H1 (cell line): ENCODE data around the gene LEPR. TPM values are rescaled to one million over a fixed set of nuclear protein-coding genes. Genes with fewer than 3 reads are reported as not detected.
A peak's percentile ranks its signal among the peaks of the same experiment; 100 is the strongest.

Source experiments
- CTCF ChIA-PET: fragments of 300-600 bp; sonication (Branson Sonifier 250); formaldehyde crosslinking; loops from one replicate; lab custom pipeline; 2021; ENCODE audit not compliant: partially characterized antibody; lab: Charles Lee
- POLR2A ChIA-PET: fragments of 300-600 bp; sonication (Branson Sonifier 250); formaldehyde crosslinking; loops from one replicate; lab custom pipeline; 2021; ENCODE audit warnings: inconsistent platforms; ENCODE audit not compliant: partially characterized antibody; lab: Charles Lee
- DNase-seq, 2 experiments: peaks; one replicate each; pipeline versions ENCODE4 v3.0.0 to v3.0.0-alpha.2; 2010 to 2022; ENCODE audit warnings: low spot score in 2 of 2, low read depth in 1 of 2, mixed read lengths in 1 of 2
- FAIRE-seq: peaks from 2 replicates; lab custom pipeline; 2011; peaks lifted over from hg19 to GRCh38; lab: Jason Lieb, UNC
- H2AFZ ChIP-seq: 2 replicates; pipeline ENCODE4 v1.8.1; 2012; ENCODE audit warnings: low read length, inconsistent platforms
- H2AK5ac ChIP-seq: 2 replicates; pipeline ENCODE4 v1.6.1; 2013; ENCODE audit warnings: low read depth, low read length
- H2BK120ac ChIP-seq: replicated peaks from 2 replicates; pipeline ENCODE3; 2013; ENCODE audit warnings: low read depth, low read length, inconsistent platforms
- H2BK12ac ChIP-seq: 2 replicates; pipeline ENCODE4 v1.6.1; 2013; ENCODE audit warnings: low read depth, low read length
- H2BK15ac ChIP-seq: 2 replicates; pipeline ENCODE4 v1.6.1; 2013; ENCODE audit warnings: low read length
- H2BK20ac ChIP-seq: 2 replicates; pipeline ENCODE4 v1.6.1; 2013; ENCODE audit warnings: low read length
- H2BK5ac ChIP-seq: 2 replicates; pipeline ENCODE4 v1.6.1; 2013; ENCODE audit warnings: low read depth, low read length
- H3K14ac ChIP-seq: 2 replicates; pipeline ENCODE4 v1.6.1; 2013; ENCODE audit warnings: inconsistent platforms; ENCODE audit not compliant: insufficient read length
- H3K18ac ChIP-seq: 2 replicates; pipeline ENCODE4 v1.6.1; 2013; ENCODE audit warnings: low read length; ENCODE audit errors: extremely low read depth
- H3K23ac ChIP-seq: 2 replicates; pipeline ENCODE4 v1.6.1; 2013; ENCODE audit warnings: inconsistent platforms; ENCODE audit not compliant: insufficient read length
- H3K23me2 ChIP-seq: 2 replicates; pipeline ENCODE4 v1.6.1; 2013; ENCODE audit warnings: low read depth, low read length
- H3K27ac ChIP-seq: 2 replicates; pipeline ENCODE4 v1.6.1; 2011; ENCODE audit warnings: low read depth, low read length, inconsistent platforms
- H3K27me3 ChIP-seq, 4 experiments: replicated peaks in 1 of 4; 1 replicate in 1 of 4; 2 replicates in 3 of 4; pipeline versions ENCODE4 v1.6.1 to v1.8.1; 2011 to 2013; ENCODE audit warnings: low read length in 3 of 4, mild to moderate bottlenecking in 3 of 4, inconsistent platforms in 2 of 4, mixed read lengths in 2 of 4, moderate library complexity in 1 of 4; ENCODE audit not compliant: control insufficient read depth in 3 of 4, insufficient read depth in 3 of 4; ENCODE audit errors: extremely low read depth in 1 of 4
- H3K36me3 ChIP-seq, 4 experiments: 2 replicates each; pipeline versions ENCODE4 v1.6.1 to v1.8.1; 2011 to 2013; ENCODE audit warnings: mild to moderate bottlenecking in 4 of 4, low read length in 3 of 4, moderate library complexity in 2 of 4, control low read depth in 1 of 4, inconsistent platforms in 1 of 4; ENCODE audit not compliant: insufficient read depth in 4 of 4, control insufficient read depth in 2 of 4
- H3K4ac ChIP-seq: replicated peaks from 2 replicates; pipeline ENCODE3; 2013; ENCODE audit warnings: low read length, low read depth, mixed read lengths, inconsistent platforms; ENCODE audit not compliant: insufficient read length
- H3K4me1 ChIP-seq, 4 experiments: replicated peaks in 1 of 4; 1 replicate in 1 of 4; 2 replicates in 3 of 4; pipeline versions ENCODE4 v1.6.1 to v1.8.1; 2011 to 2013; ENCODE audit warnings: low read length in 3 of 4, inconsistent platforms in 2 of 4, mixed read lengths in 1 of 4; ENCODE audit not compliant: insufficient read depth in 4 of 4, control insufficient read depth in 3 of 4
- H3K4me2 ChIP-seq, 2 experiments: 2 replicates each; pipeline versions ENCODE4 v1.6.1 to v1.8.1; 2011 to 2013; ENCODE audit warnings: low read depth in 2 of 2, low read length in 2 of 2, control low read depth in 1 of 2, inconsistent platforms in 1 of 2, mild to moderate bottlenecking in 1 of 2; ENCODE audit not compliant: insufficient read depth in 1 of 2
- H3K4me3 ChIP-seq, 4 experiments: fragments of 200-600, 300-600 bp in 1 of 4; sonication (generic), shearing (Covaris generic), sonication (Bioruptor Twin) in 1 of 4; 2 replicates each; pipeline versions ENCODE4 v1.5.1 to v1.8.1; 2011 to 2016; ENCODE audit warnings: low read length in 4 of 4, low read depth in 3 of 4, control low read depth in 2 of 4, inconsistent platforms in 2 of 4, mild to moderate bottlenecking in 2 of 4, mixed read lengths in 1 of 4, moderate library complexity in 1 of 4; ENCODE audit not compliant: insufficient read depth in 2 of 4; ENCODE audit errors: extremely low read depth in 1 of 4
- H3K56ac ChIP-seq: replicated peaks from 2 replicates; pipeline ENCODE3; 2013; ENCODE audit warnings: low read depth, mild to moderate bottlenecking, mixed read lengths, low read length, inconsistent platforms; ENCODE audit not compliant: insufficient read length
- H3K79me1 ChIP-seq: 2 replicates; pipeline ENCODE4 v1.6.1; 2013; ENCODE audit warnings: low read depth, low read length, control low read depth
- H3K79me2 ChIP-seq, 2 experiments: 2 replicates each; pipeline versions ENCODE4 v1.6.1 to v1.8.1; 2012 to 2013; ENCODE audit warnings: low read length in 2 of 2, mild to moderate bottlenecking in 2 of 2, inconsistent platforms in 1 of 2; ENCODE audit not compliant: insufficient read depth in 2 of 2, control insufficient read depth in 1 of 2
- H3K9ac ChIP-seq, 4 experiments: replicated peaks in 1 of 4; 1 replicate in 1 of 4; 2 replicates in 3 of 4; pipeline versions ENCODE4 v1.6.1 to v1.8.1; 2011 to 2013; ENCODE audit warnings: low read depth in 3 of 4, low read length in 3 of 4, control low read depth in 2 of 4, mild to moderate bottlenecking in 2 of 4, moderate library complexity in 2 of 4, inconsistent platforms in 1 of 4; ENCODE audit errors: extremely low read depth in 1 of 4
- H3K9me3 ChIP-seq, 2 experiments: 2 replicates each; pipeline versions ENCODE4 v1.6.1 to v1.8.1; 2012 to 2013; ENCODE audit warnings: mild to moderate bottlenecking in 2 of 2, moderate library complexity in 2 of 2, control low read depth in 1 of 2, inconsistent platforms in 1 of 2, low read depth in 1 of 2, low read length in 1 of 2, mixed read lengths in 1 of 2; ENCODE audit not compliant: insufficient read depth in 2 of 2
- H4K20me1 ChIP-seq, 2 experiments: replicated peaks in 1 of 2; 2 replicates each; pipeline versions ENCODE3 to v1.8.1; 2011 to 2013; ENCODE audit warnings: inconsistent platforms in 2 of 2, low read length in 2 of 2, mild to moderate bottlenecking in 1 of 2; ENCODE audit not compliant: insufficient read depth in 2 of 2, control insufficient read depth in 1 of 2
- H4K5ac ChIP-seq: 2 replicates; pipeline ENCODE4 v1.6.1; 2013; ENCODE audit warnings: low read length, low read depth, mixed read lengths, inconsistent platforms; ENCODE audit not compliant: insufficient read length
- H4K8ac ChIP-seq: 2 replicates; pipeline ENCODE4 v1.8.0; 2013; ENCODE audit warnings: mild to moderate bottlenecking, moderate library complexity, low read length, inconsistent platforms; ENCODE audit not compliant: insufficient read depth; ENCODE audit errors: extremely low read depth
- H4K91ac ChIP-seq: replicated peaks from 2 replicates; pipeline ENCODE3; 2013; ENCODE audit warnings: low read length, mixed read lengths, inconsistent platforms; ENCODE audit not compliant: insufficient read length
- BACH1 ChIP-seq: IDR thresholded peaks from 2 replicates; pipeline ENCODE4 v1.6.1; 2012; ENCODE audit warnings: low read length, improper control_type of control experiment
- CTBP2 ChIP-seq: IDR thresholded peaks from 2 replicates; pipeline ENCODE4 v1.7.0; 2011; ENCODE audit warnings: borderline replicate concordance, mild to moderate bottlenecking, moderate library complexity, mixed read lengths, low read length; ENCODE audit not compliant: insufficient read depth, insufficient read length
- EP300 ChIP-seq, 2 experiments: IDR thresholded peaks; 1 replicate in 1 of 2; 2 replicates in 1 of 2; pipeline ENCODE4 v1.6.1; 2011 to 2012; ENCODE audit warnings: low read depth in 2 of 2, low read length in 2 of 2, mild to moderate bottlenecking in 2 of 2, borderline replicate concordance in 1 of 2, inconsistent platforms in 1 of 2, moderate library complexity in 1 of 2
- JUND ChIP-seq: IDR thresholded peaks from 2 replicates; pipeline ENCODE4 v1.6.1; 2011; ENCODE audit warnings: mild to moderate bottlenecking, improper control_type of control experiment, low read length
- MAFK ChIP-seq: IDR thresholded peaks from 2 replicates; pipeline ENCODE4 v1.6.1; 2012; ENCODE audit warnings: low read depth, mild to moderate bottlenecking, improper control_type of control experiment, low read length
- POLR2AphosphoS5 ChIP-seq: IDR thresholded peaks from 2 replicates; pipeline ENCODE4 v1.6.1; 2011; ENCODE audit warnings: low read depth, low read length
- SAP30 ChIP-seq: fragments of 300-600 bp; sonication (generic); IDR thresholded peaks from 2 replicates; pipeline ENCODE4 v1.7.1; 2012; ENCODE audit warnings: low read length, moderate library complexity, mild to moderate bottlenecking, inconsistent platforms; ENCODE audit not compliant: insufficient read depth, insufficient replicate concordance
- SIN3A ChIP-seq, 2 experiments: IDR thresholded peaks in 1 of 2; conservative IDR thresholded peaks in 1 of 2; 2 replicates each; pipeline ENCODE4 v1.6.1; 2011 to 2012; ENCODE audit warnings: low read length in 2 of 2, improper control_type of control experiment in 1 of 2, low read depth in 1 of 2, mild to moderate bottlenecking in 1 of 2
- SIRT6 ChIP-seq: IDR thresholded peaks from one replicate; pipeline ENCODE4 v1.7.1; 2012; ENCODE audit warnings: low read length, inconsistent platforms
- SP1 ChIP-seq: IDR thresholded peaks from 2 replicates; pipeline ENCODE4 v1.6.1; 2011; ENCODE audit warnings: low read depth, low read length
- TCF12 ChIP-seq: IDR thresholded peaks from 2 replicates; pipeline ENCODE4 v1.6.1; 2011; ENCODE audit warnings: low read depth, mild to moderate bottlenecking, low read length
- TEAD4 ChIP-seq: IDR thresholded peaks from 2 replicates; pipeline ENCODE4 v1.6.1; 2012; ENCODE audit warnings: low read depth, low read length, inconsistent platforms, mixed read lengths
- WGBS, 2 experiments: shearing (Covaris generic) in 1 of 2; methylation state at CpG; one replicate each; pipeline versions ENCODE4 v1.1.6 to v1.1.7; 2013 to 2015; ENCODE audit warnings: low lambda C conversion rate in 2 of 2, mixed read lengths in 2 of 2, inconsistent platforms in 1 of 2, low coverage in 1 of 2, missing lambda C conversion rate in 1 of 2; ENCODE audit not compliant: insufficient replicate concordance in 2 of 2, insufficient coverage in 1 of 2, insufficient read length in 1 of 2; ENCODE audit errors: extremely low coverage in 1 of 2, missing lambda C conversion rate in 1 of 2; 5-methylcytosine and 5-hydroxymethylcytosine counted together
- polyA plus RNA-seq, 7 experiments: library from polyadenylated mRNA; depleted of rRNA in 3 of 7; stranded (reverse) in 5 of 7; unstranded in 2 of 7; fragments of >200 nt in 5 of 7; fragments of 200-250 nt in 2 of 7; gene quantifications; 1 replicate in 5 of 7; 2 replicates in 1 of 7; 4 replicates in 1 of 7; pipeline versions ENCODE4 v1.2.1 to v1.2.3, GENCODE V29; 2011 to 2013; ENCODE audit warnings: missing spikeins in 2 of 7, mixed read lengths in 2 of 7
- total RNA-seq: library from RNA; stranded (reverse); fragmentation: NEBNext Ultra II Directional; extraction: Animal tissue kit (Norgen Biotek cat#: 25700); gene quantifications from 2 replicates; pipeline ENCODE4 v1.2.1, GENCODE V29; 2021

Gene LEPR
- total and polyA plus RNA-seq, 2 of the 8 experiments (the other 6 are each of a cell fraction or from before 2014, with no cell fraction given), result 1.3 to 3.9 TPM

DNA sequence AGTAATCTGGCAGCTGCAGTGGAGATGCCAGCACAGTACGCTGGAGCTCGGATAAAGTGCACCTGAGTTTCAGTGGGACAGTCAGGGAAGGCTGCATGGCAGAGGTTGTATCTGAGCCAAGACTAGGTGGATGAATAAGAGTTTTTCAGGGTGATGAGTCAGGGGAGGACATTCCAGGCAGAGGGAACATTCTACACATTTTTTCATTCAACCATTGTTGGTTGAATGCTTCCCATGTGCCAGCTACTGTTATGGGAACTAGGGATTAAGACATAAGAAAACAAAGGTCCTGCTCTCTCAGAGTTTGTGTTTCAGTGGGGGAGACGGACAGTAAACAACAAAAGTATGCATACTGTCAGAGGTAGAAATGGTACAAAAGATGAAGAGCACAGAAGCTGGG is 5.2 kb downstream of the LEPR start:
- no peak overlapping the region for H4K5ac ChIP-seq
- no peak overlapping the region; the same call in 1 of the 2 replicates for H2AK5ac ChIP-seq
- H3K4me2 ChIP-seq, result peak overlapping the region; percentile 31 to 52; a peak in 3 of 4 replicates
- H3K18ac ChIP-seq, result no peak overlapping the region
- ChIA-PET CTCF (interaction anchor here (0.6 to 1.6 kb wide), 4 partner anchors 34 to 150 kb away, joined by 3 to 8 read pairs (median 6); partner anchors contain the start of gene DNAJC6), POLR2A (interaction anchor here (1.9 to 2.7 kb wide), 2 partner anchors 10 to 147 kb away, joined by 8 read pairs; no protein-coding TSS in a partner anchor)
- no peak overlapping the region for H3K56ac ChIP-seq
- no peak overlapping the region for H4K8ac ChIP-seq
- FAIRE-seq (no peak), DNase-seq (no peak)
- H2BK5ac ChIP-seq, result peak overlapping the region; percentile 8; the same call in 1 of the 2 replicates
- H2BK15ac ChIP-seq, result no peak overlapping the region
- H2AFZ ChIP-seq, result no peak overlapping the region
- H3K79me2 ChIP-seq, result peaks cover 0 to 35% of the 10 kb centered on the region in 2 experiments; a peak in 3 of 4 replicates
- H3K79me1 ChIP-seq, result peaks cover 9% of the 10 kb centered on the region
- peak overlapping the region; percentile 47; the same call in 1 of the 2 replicates for H3K27ac ChIP-seq
- 0 out of 7 replicates have a peak overlapping the region, but pooled peaks of 1 of the 4 experiments have one; percentile 13 for H3K9ac ChIP-seq
- WGBS, 2 experiments, result 66% methylated on average over 3 of the region's 3 CpGs; no CpG with 5 or more reads in 1 of the 2 experiments
- H3K14ac ChIP-seq, result no peak overlapping the region
- no peak overlapping the region for H3K23ac ChIP-seq
- no peak overlapping the region; the same call in 1 of the 2 replicates for H2BK12ac ChIP-seq
- no peaks in the 10 kb centered on the region for H4K20me1 ChIP-seq
- no peaks in the 10 kb centered on the region for H3K27me3 ChIP-seq
- no peak overlapping the region for H2BK120ac ChIP-seq
- peaks cover 0 to 25% (median 6%) of the 10 kb centered on the region in 4 experiments; a peak in 5 of 7 replicates for H3K4me1 ChIP-seq
- H3K4me3 ChIP-seq, result no peak overlapping the region
- H3K36me3 ChIP-seq, result peaks cover 0 to 23% (median 4%) of the 10 kb centered on the region in 4 experiments; a peak in 4 of 8 replicates
- no peaks in the 10 kb centered on the region for H3K9me3 ChIP-seq
- peaks cover 3% of the 10 kb centered on the region for H3K23me2 ChIP-seq
- no peak overlapping the region for H3K4ac ChIP-seq
- H2BK20ac ChIP-seq, result no peak overlapping the region
- no peak overlapping the region for H4K91ac ChIP-seq
- TF ChIP-seq SIN3A (conservative IDR thresholded peaks at IDR 0.05 in 1 of 2, IDR thresholded peaks at IDR 0.05 in 1 of 2; ENCODE audit: low read depth in 1 of 2, low read length in 2 of 2) (0 out of 4 replicates have a peak, but pooled peaks of 1 of the 2 experiments have one; percentile 30), SAP30 (no peak), CTBP2 (no peak), MAFK (peak; percentile 53; the same call in 1 of the 2 replicates), EP300 (IDR thresholded peaks at IDR 0.05; ENCODE audit: borderline replicate concordance in 1 of 2, low read depth in 2 of 2, low read length in 2 of 2) (peak in 1 of 2 experiments; percentile 29; a peak in 1 of 3 replicates), SP1 (peak; percentile 79), POLR2AphosphoS5 (0 out of 2 replicates have a peak, but pooled peaks have one; percentile 57), TCF12 (0 out of 2 replicates have a peak, but pooled peaks have one; percentile 41), SIRT6 (no peak), JUND (peak; percentile 91), BACH1 (peak; percentile 82), TEAD4 (peak; percentile 93)
